ENCODE data around the gene SYT2.

SYT2 gene

GRCh38 chr1:202580619-202581018 lies 129.6 kb downstream of the SYT2 start:
- in situ Hi-C loops (cut with HindIII; ENCODE audit: low sequenced_read_pairs), result no loop called here
- DNase-seq (ENCODE audit: low read depth, low spot score), result no peak
- TF ChIP-seq CTCF (IDR thresholded peaks at IDR 0.05; ENCODE audit: low read depth, low read length), result no peak
- no peak overlapping the region for H3K4me3 ChIP-seq (ENCODE audit: low read depth, low read length)

GRCh38 chr1:202579806-202580205 lies 130.4 kb downstream of the SYT2 start:
- in situ Hi-C loops (cut with HindIII; ENCODE audit: low sequenced_read_pairs), result no loop called here
- peak; percentile 93 for DNase-seq (ENCODE audit: low read depth, low spot score)
- no peak overlapping the region for H3K4me3 ChIP-seq (ENCODE audit: low read depth, low read length)
- TF ChIP-seq CTCF (IDR thresholded peaks at IDR 0.05; ENCODE audit: low read depth, low read length), result no peak

GRCh38 chr1:202578565-202578964 lies 131.7 kb downstream of the SYT2 start:
- no peak for DNase-seq (ENCODE audit: low read depth, low spot score)
- TF ChIP-seq CTCF (IDR thresholded peaks at IDR 0.05; ENCODE audit: low read depth, low read length), result no peak
- H3K4me3 ChIP-seq (ENCODE audit: low read depth, low read length), result no peak overlapping the region
- in situ Hi-C loops (cut with HindIII; ENCODE audit: low sequenced_read_pairs), result no loop called here

- peak; percentile 77 for DNase-seq (ENCODE audit: low read depth, low spot score)
- in situ Hi-C loops (cut with HindIII; ENCODE audit: low sequenced_read_pairs), result no loop called here
- no peak overlapping the region for H3K4me3 ChIP-seq (ENCODE audit: low read depth, low read length)
- TF ChIP-seq CTCF (IDR thresholded peaks at IDR 0.05; ENCODE audit: low read depth, low read length), result no peak
Observed at GRCh38 chr1:202578001-202578504, 132.2 kb downstream of the SYT2 start.

GRCh38 chr1:202577381-202577780 lies 132.9 kb downstream of the SYT2 start:
- no peak overlapping the region for H3K4me3 ChIP-seq (ENCODE audit: low read depth, low read length)
- in situ Hi-C loops (cut with HindIII; ENCODE audit: low sequenced_read_pairs), result no loop called here
- DNase-seq (ENCODE audit: low read depth, low spot score), result no peak
- no peak for TF ChIP-seq CTCF (IDR thresholded peaks at IDR 0.05; ENCODE audit: low read depth, low read length)

- no peak for TF ChIP-seq CTCF (IDR thresholded peaks at IDR 0.05; ENCODE audit: low read depth, low read length)
Observed at GRCh38 chr1:202576816-202577215, 133.4 kb downstream of the SYT2 start.

More at GRCh38 chr1:202576816-202577215, 133.4 kb downstream of the SYT2 start:
- in situ Hi-C loops (cut with HindIII; ENCODE audit: low sequenced_read_pairs), result no loop called here
- no peak overlapping the region for H3K4me3 ChIP-seq (ENCODE audit: low read depth, low read length)
- DNase-seq (ENCODE audit: low read depth, low spot score), result peak; percentile 71

Data from astrocyte of the spinal cord (primary cell).